ENCODE results near the gene ASIC2. TPM values are rescaled to one million over a fixed set of nuclear protein-coding genes. Genes with fewer than 3 reads are reported as not detected.

The ASIC2 gene
- polyA plus RNA-seq, 1 experiment: 0.05 TPM

DNA sequence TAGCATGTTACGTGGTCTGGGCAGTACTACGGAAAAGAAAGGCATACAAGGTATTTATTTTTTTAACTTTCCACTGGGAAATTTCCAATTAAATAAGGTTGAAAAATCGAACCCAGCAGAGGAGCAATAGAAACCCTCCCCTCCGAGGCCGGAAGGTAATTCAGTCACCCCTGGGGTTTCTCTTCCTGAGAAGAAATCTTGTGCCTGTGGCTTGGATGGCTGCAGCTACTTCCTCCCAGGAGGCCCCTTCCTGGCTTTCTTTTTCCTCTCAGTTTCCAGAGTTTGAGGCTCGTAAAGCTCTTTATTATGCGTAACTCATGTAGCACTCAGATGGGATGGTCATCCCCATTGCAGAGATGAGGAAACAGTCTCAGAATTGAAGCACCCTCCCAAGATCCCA is 140.3 kb downstream of the ASIC2 start:
- Histone ChIP-seq H3K27me3 (ENCODE audit: control insufficient read depth, insufficient read depth, low read length) (no peaks in the 10 kb centered on the region), H3K36me3 (ENCODE audit: control insufficient read depth, insufficient read depth, low read length) (no peaks in the 10 kb centered on the region), H3K4me3 (ENCODE audit: low read depth, low read length) (no peak overlapping the region)
- TF ChIP-seq, protein P1, sequence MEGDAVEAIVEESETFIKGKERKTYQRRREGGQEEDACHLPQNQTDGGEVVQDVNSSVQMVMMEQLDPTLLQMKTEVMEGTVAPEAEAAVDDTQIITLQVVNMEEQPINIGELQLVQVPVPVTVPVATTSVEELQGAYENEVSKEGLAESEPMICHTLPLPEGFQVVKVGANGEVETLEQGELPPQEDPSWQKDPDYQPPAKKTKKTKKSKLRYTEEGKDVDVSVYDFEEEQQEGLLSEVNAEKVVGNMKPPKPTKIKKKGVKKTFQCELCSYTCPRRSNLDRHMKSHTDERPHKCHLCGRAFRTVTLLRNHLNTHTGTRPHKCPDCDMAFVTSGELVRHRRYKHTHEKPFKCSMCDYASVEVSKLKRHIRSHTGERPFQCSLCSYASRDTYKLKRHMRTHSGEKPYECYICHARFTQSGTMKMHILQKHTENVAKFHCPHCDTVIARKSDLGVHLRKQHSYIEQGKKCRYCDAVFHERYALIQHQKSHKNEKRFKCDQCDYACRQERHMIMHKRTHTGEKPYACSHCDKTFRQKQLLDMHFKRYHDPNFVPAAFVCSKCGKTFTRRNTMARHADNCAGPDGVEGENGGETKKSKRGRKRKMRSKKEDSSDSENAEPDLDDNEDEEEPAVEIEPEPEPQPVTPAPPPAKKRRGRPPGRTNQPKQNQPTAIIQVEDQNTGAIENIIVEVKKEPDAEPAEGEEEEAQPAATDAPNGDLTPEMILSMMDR (IDR thresholded peaks at IDR 0.05; ENCODE audit: insufficient read depth, low read depth, low read length): no peak
- ChIA-PET CTCF (no interaction called here), POLR2A (no interaction called here)
- DNase-seq (ENCODE audit: low read depth): no peak

DNA sequence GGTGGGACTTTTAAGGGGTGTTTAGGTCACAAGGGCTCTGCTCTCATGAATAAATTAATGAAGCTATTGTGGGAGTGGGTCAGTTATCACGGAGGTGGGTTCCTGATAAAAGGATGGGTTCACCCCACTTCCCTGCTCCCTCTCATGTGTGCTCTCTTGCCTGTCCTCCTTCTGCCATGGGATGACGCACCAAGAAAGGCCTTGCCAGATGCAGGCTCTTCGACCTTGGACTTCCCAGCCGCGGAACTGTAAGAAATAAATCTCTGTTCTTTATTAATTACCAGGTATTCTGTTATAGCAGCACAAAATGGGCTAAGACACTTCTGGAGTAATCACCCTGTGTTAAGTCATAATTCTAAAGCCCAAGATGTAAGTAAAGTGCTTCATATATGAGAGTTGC is 141.5 kb downstream of the ASIC2 start:
- H3K36me3 ChIP-seq (ENCODE audit: control insufficient read depth, insufficient read depth, low read length): no peaks in the 10 kb centered on the region
- TF ChIP-seq, protein P1 (IDR thresholded peaks at IDR 0.05; ENCODE audit: insufficient read depth, low read depth, low read length): no peak
- H3K27me3 ChIP-seq (ENCODE audit: control insufficient read depth, insufficient read depth, low read length): no peaks in the 10 kb centered on the region
- no peak for DNase-seq (ENCODE audit: low read depth)
- POLR2A ChIA-PET: no interaction called here
- CTCF ChIA-PET: no interaction called here
- H3K4me3 ChIP-seq (ENCODE audit: low read depth, low read length): no peak overlapping the region

DNA sequence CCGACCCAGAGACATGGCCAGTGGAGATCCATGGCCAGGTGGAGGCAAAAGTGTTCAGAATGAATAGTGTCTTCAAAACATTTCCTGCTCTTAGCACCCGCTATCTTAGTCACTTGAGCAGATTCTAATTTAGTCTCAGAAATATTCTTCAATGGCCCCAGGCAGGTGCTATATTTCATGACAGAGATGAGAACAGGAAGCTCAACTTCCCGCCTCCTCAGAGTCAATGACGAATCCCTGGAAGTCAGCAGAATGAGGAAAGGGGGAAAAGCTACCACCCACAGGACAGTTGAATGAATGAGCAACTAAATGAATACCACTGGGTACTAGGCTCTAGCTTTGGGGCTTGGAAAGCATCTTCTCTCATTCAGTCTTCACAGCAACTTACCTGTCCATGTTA is 147.2 kb downstream of the ASIC2 start:
- H3K4me3 ChIP-seq (ENCODE audit: low read depth, low read length): no peak overlapping the region
- no peaks in the 10 kb centered on the region for H3K27me3 ChIP-seq (ENCODE audit: control insufficient read depth, insufficient read depth, low read length)
- TF ChIP-seq, protein P1 (IDR thresholded peaks at IDR 0.05; ENCODE audit: insufficient read depth, low read depth, low read length): no peak
- CTCF ChIA-PET: no interaction called here
- H3K36me3 ChIP-seq (ENCODE audit: control insufficient read depth, insufficient read depth, low read length): no peaks in the 10 kb centered on the region
- DNase-seq (ENCODE audit: low read depth): no peak
- POLR2A ChIA-PET: no interaction called here

DNA sequence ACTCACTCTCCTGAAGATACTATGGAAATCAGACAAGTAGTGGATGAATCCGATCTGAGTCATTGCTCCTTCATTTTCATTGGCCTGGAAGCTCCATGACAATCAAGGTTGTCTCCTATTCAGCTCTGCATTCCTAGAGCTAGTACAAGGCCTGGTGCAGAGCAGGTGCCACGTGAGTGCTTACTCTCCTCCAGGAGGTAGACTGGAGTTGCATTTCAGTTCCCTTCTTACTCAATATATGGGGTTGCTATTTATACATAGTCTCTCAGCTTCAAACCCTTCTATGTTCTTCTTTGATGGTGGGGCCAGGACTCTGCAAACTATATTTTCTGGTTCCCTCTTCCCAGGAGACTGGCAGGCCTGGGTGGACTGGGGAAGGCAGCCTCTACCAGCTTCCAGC is 148.3 kb downstream of the ASIC2 start:
- POLR2A ChIA-PET: no interaction called here
- H3K4me3 ChIP-seq (ENCODE audit: low read depth, low read length): no peak overlapping the region
- TF ChIP-seq, protein P1 (IDR thresholded peaks at IDR 0.05; ENCODE audit: insufficient read depth, low read depth, low read length): no peak

DNA sequence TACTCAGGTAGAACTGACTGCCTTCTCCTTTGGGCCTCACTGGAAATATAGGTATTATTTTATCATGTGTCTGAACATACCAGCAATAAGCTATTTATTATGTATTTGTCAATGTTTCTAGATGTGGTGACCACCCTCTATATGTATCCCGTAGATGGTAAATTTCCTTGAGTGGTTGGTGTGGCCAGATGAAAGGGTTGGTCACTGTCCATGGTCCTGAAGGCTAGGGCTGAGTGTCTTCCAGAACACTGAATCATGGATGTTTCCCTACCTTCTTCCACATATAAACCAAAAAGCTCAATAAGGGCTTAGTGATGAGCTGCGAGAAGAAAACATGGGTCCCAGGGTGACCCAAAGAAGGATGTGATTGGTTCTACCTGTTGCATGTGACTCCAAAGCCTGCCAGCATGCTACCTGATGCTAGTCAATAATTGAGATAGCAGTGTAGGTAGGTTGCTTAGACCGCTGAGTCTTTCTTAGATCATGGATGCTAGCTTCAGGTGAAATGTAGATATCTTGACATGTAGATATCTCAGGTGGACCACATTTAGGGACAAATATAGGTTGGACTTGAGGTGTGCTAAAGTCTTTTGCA is 150.3 kb downstream of the ASIC2 start:
- Histone ChIP-seq H3K36me3 (ENCODE audit: control insufficient read depth, insufficient read depth, low read length) (no peaks in the 10 kb centered on the region), H3K4me3 (ENCODE audit: low read depth, low read length) (no peak overlapping the region), H3K27me3 (ENCODE audit: control insufficient read depth, insufficient read depth, low read length) (no peaks in the 10 kb centered on the region)
- TF ChIP-seq, protein P1 (IDR thresholded peaks at IDR 0.05; ENCODE audit: insufficient read depth, low read depth, low read length): no peak
- POLR2A ChIA-PET: no interaction called here
- CTCF ChIA-PET: interaction anchor here (1.3 kb wide), 1 partner anchor 379 kb away, joined by 3 read pairs; no protein-coding TSS in a partner anchor
- no peak for DNase-seq (ENCODE audit: low read depth)

More for the DNA sequence above, 148.3 kb downstream of the ASIC2 start:
- CTCF ChIA-PET: no interaction called here
- no peaks in the 10 kb centered on the region for H3K36me3 ChIP-seq (ENCODE audit: control insufficient read depth, insufficient read depth, low read length)
- no peak for DNase-seq (ENCODE audit: low read depth)
- no peaks in the 10 kb centered on the region for H3K27me3 ChIP-seq (ENCODE audit: control insufficient read depth, insufficient read depth, low read length)
